HEK293T (cell line): ENCODE data around the gene BICD2.

ENCODE experiments used
- CTCF ChIA-PET: fragments of 350-600 bp; formaldehyde crosslinking; extraction: SDS; loops from one replicate; lab custom pipeline; 2021; ENCODE audit warnings: antibody characterized with exemption, inconsistent platforms; lab: Yijun Ruan, JAX
- POLR2A ChIA-PET: fragments of 350-600 bp; formaldehyde crosslinking; extraction: SDS; loops from one replicate; lab custom pipeline; 2020; ENCODE audit warnings: antibody characterized with exemption, inconsistent platforms; lab: Yijun Ruan, JAX
- DNase-seq: peaks from one replicate; pipeline ENCODE4 v3.0.0; 2012; ENCODE audit warnings: mixed read lengths; ENCODE audit errors: extremely low spot score
- ARNT ChIP-seq: fragments of 450-650 bp; IDR thresholded peaks from 2 replicates; pipeline ENCODE4 v1.6.1; 2017; ENCODE audit warnings: mild to moderate bottlenecking
- BHLHE40 ChIP-seq: fragments of 450-650 bp; IDR thresholded peaks from 2 replicates; pipeline ENCODE4 v1.6.1; 2016; ENCODE audit warnings: mild to moderate bottlenecking, moderate library complexity, borderline replicate concordance
- CTBP1 ChIP-seq: fragments of 450-650 bp; IDR thresholded peaks from 2 replicates; pipeline ENCODE4 v1.6.1; 2016; ENCODE audit warnings: borderline replicate concordance
- ELF4 ChIP-seq: fragments of 450-650 bp; IDR thresholded peaks from 2 replicates; pipeline ENCODE4 v1.6.1; 2017; ENCODE audit warnings: antibody characterized with exemption
- FOXA1 ChIP-seq: fragments of 450-650 bp; IDR thresholded peaks from 2 replicates; pipeline ENCODE4 v1.6.1; 2016; ENCODE audit warnings: mild to moderate bottlenecking
- FOXK2 ChIP-seq: fragments of 450-650 bp; IDR thresholded peaks from 2 replicates; pipeline ENCODE4 v1.6.1; 2016; ENCODE audit warnings: mild to moderate bottlenecking
- FOXM1 ChIP-seq: fragments of 450-650 bp; IDR thresholded peaks from 2 replicates; pipeline ENCODE4 v1.6.1; 2017; ENCODE audit warnings: mild to moderate bottlenecking, borderline replicate concordance
- HDGF ChIP-seq: fragments of 450-650 bp; IDR thresholded peaks from 2 replicates; pipeline ENCODE4 v1.6.1; 2017; ENCODE audit warnings: antibody characterized with exemption, borderline replicate concordance
- L3MBTL2 ChIP-seq: fragments of 450-650 bp; conservative IDR thresholded peaks from 2 replicates; pipeline ENCODE4 v1.6.1; 2016; ENCODE audit warnings: mild to moderate bottlenecking
- LEF1 ChIP-seq: fragments of 450-650 bp; IDR thresholded peaks from 2 replicates; pipeline ENCODE4 v1.6.1; 2017; ENCODE audit warnings: mild to moderate bottlenecking, borderline replicate concordance
- NFRKB ChIP-seq: fragments of 450-650 bp; IDR thresholded peaks from 2 replicates; pipeline ENCODE4 v1.6.1; 2016; ENCODE audit warnings: mild to moderate bottlenecking, moderate library complexity
- PKNOX1 ChIP-seq: fragments of 450-650 bp; IDR thresholded peaks from 2 replicates; pipeline ENCODE4 v1.6.1; 2016
- SP1 ChIP-seq: fragments of 450-650 bp; IDR thresholded peaks from 2 replicates; pipeline ENCODE4 v1.6.1; 2017
- SUZ12 ChIP-seq: fragments of 450-650 bp; IDR thresholded peaks from 2 replicates; pipeline ENCODE4 v1.6.1; 2016; ENCODE audit warnings: mild to moderate bottlenecking
- TARDBP ChIP-seq: fragments of 450-650 bp; IDR thresholded peaks from 2 replicates; pipeline ENCODE4 v1.6.1; 2016
- ZNF384 ChIP-seq: fragments of 450-650 bp; IDR thresholded peaks from 2 replicates; pipeline ENCODE4 v1.6.1; 2016

The BICD2 gene

GRCh38 chr9:92723801-92724323 lies 40.8 kb downstream of the BICD2 start:
- POLR2A ChIA-PET = no interaction called here
- CTCF ChIA-PET = no interaction called here
- no peak for DNase-seq
- TF ChIP-seq LEF1 (no peak), ARNT (no peak), SUZ12 (no peak), TARDBP (no peak), ELF4 (no peak), FOXA1 (no peak), SP1 (no peak), CTBP1 (no peak), FOXM1 (no peak), FOXK2 (no peak), L3MBTL2 (no peak), ZNF384 (no peak)

GRCh38 chr9:92723299-92723625 lies 41.4 kb downstream of the BICD2 start:
- DNase-seq = no peak
- TF ChIP-seq CTBP1 = no peak
- no peak for TF ChIP-seq SUZ12
- no peak for TF ChIP-seq ARNT
- POLR2A ChIA-PET = no interaction called here
- CTCF ChIA-PET = no interaction called here

GRCh38 chr9:92722386-92723298 lies 42.0 kb downstream of the BICD2 start:
- POLR2A ChIA-PET = no interaction called here

GRCh38 chr9:92721548-92721947 lies 43.1 kb downstream of the BICD2 start:
- CTCF ChIA-PET = no interaction called here
- DNase-seq = no peak
- POLR2A ChIA-PET = no interaction called here
- no peak for TF ChIP-seq LEF1
- TF ChIP-seq TARDBP = no peak
- no peak for TF ChIP-seq CTBP1
- TF ChIP-seq NFRKB = no peak
- TF ChIP-seq FOXK2 = no peak
- TF ChIP-seq FOXA1 = no peak
- TF ChIP-seq PKNOX1 = no peak
- TF ChIP-seq ELF4 = no peak
- TF ChIP-seq ZNF384 = no peak
- no peak for TF ChIP-seq BHLHE40
- no peak for TF ChIP-seq SUZ12
- no peak for TF ChIP-seq SP1
- TF ChIP-seq FOXM1 = no peak
- TF ChIP-seq L3MBTL2 = no peak
- TF ChIP-seq ARNT = no peak
- TF ChIP-seq HDGF = no peak

More at GRCh38 chr9:92722386-92723298, 42.0 kb downstream of the BICD2 start:
- CTCF ChIA-PET = no interaction called here
- TF ChIP-seq SP1 (no peak), FOXA1 (no peak), ARNT (no peak), LEF1 (no peak), FOXM1 (no peak), TARDBP (no peak), NFRKB (no peak), ELF4 (no peak), L3MBTL2 (no peak), ZNF384 (no peak), BHLHE40 (no peak)
- no peak for DNase-seq

GRCh38 chr9:92720807-92721535 lies 43.7 kb downstream of the BICD2 start:
- POLR2A ChIA-PET = no interaction called here
- CTCF ChIA-PET = no interaction called here
- no peak for DNase-seq
- TF ChIP-seq PKNOX1 = no peak
- no peak for TF ChIP-seq TARDBP
- TF ChIP-seq BHLHE40 = no peak
- no peak for TF ChIP-seq NFRKB
- no peak for TF ChIP-seq SP1
- TF ChIP-seq FOXK2 = no peak
- no peak for TF ChIP-seq L3MBTL2
- TF ChIP-seq SUZ12 = no peak
- no peak for TF ChIP-seq FOXM1
- TF ChIP-seq FOXA1 = no peak

GRCh38 chr9:92720209-92720765 lies 44.3 kb downstream of the BICD2 start:
- DNase-seq = no peak
- CTCF ChIA-PET = no interaction called here
- POLR2A ChIA-PET = no interaction called here
- TF ChIP-seq PKNOX1 (no peak), CTBP1 (no peak), SP1 (no peak), LEF1 (no peak), ARNT (no peak), NFRKB (no peak), ELF4 (no peak), ZNF384 (no peak), BHLHE40 (no peak), FOXA1 (no peak), HDGF (no peak), SUZ12 (no peak), FOXM1 (no peak), FOXK2 (no peak), L3MBTL2 (no peak), TARDBP (no peak)
